HepG2 (cell line): Measurements from ENCODE around the gene ARMH4. TPM values are rescaled to one million over a fixed set of nuclear protein-coding genes. Genes with fewer than 3 reads are reported as not detected.

Source experiments
- ATAC-seq: fragments of 200-7000 bp; cut with Tn5 transposase; 3 replicates; pipeline ENCODE4 v1.9.1; 2020; ENCODE audit warnings: mild to moderate bottlenecking, moderate library complexity
- BruUV-seq: library from RNA; stranded (reverse); fragments of 400-500 nt; replicated peaks from 2 replicates; lab custom pipeline; 2021; lab: Mats Ljungman, UMichigan
- CTCF ChIA-PET: fragments of 300-600 bp; formaldehyde crosslinking; extraction: SDS; loops from one replicate; lab custom pipeline; 2021; ENCODE audit warnings: low total read pairs, inconsistent platforms, low intra/inter-chr PET ratio; lab: Yijun Ruan, JAX
- POLR2A ChIA-PET: fragments of 350-600 bp; sonication (Branson Sonifier 250); formaldehyde crosslinking; loops from one replicate; lab custom pipeline; 2020; ENCODE audit warnings: antibody characterized with exemption, inconsistent platforms; lab: Yijun Ruan, JAX
- DNase-seq: peaks from one replicate; pipeline ENCODE4 v3.0.0-alpha.2; 2015; ENCODE audit warnings: low spot score
- FAIRE-seq: peaks from 3 replicates; lab custom pipeline; 2011; peaks lifted over from hg19 to GRCh38; lab: Jason Lieb, UNC
- H2AFZ ChIP-seq: one replicate; pipeline ENCODE4 v1.6.1; 2011; ENCODE audit warnings: low read length, inconsistent platforms
- H3K27ac ChIP-seq: fragments of 300-600 bp; 3 replicates; pipeline ENCODE4 v1.8.0; 2011; ENCODE audit warnings: mixed run types, mild to moderate bottlenecking, mixed read lengths, low read length, inconsistent platforms; ENCODE audit not compliant: insufficient read depth; ENCODE audit errors: extremely low read length
- H3K27me3 ChIP-seq, 2 experiments: fragments of 200-600 bp in 1 of 2; 2 replicates in 1 of 2; 3 replicates in 1 of 2; pipeline versions ENCODE4 v1.6.0 to v1.8.0; 2011; ENCODE audit warnings: low read length in 2 of 2, mild to moderate bottlenecking in 2 of 2, moderate library complexity in 2 of 2, inconsistent platforms in 1 of 2; ENCODE audit not compliant: insufficient read depth in 2 of 2, control insufficient read depth in 1 of 2
- H3K36me3 ChIP-seq, 2 experiments: fragments of 200-600 bp in 1 of 2; replicated peaks in 1 of 2; 2 replicates in 1 of 2; 3 replicates in 1 of 2; pipeline versions ENCODE4 v1.5.1 to v1.8.0; 2011; ENCODE audit warnings: low read length in 2 of 2, inconsistent platforms in 1 of 2; ENCODE audit not compliant: insufficient read depth in 2 of 2, control insufficient read depth in 1 of 2
- H3K4me1 ChIP-seq: 2 replicates; pipeline ENCODE4 v1.5.1; 2012; ENCODE audit warnings: low read length, inconsistent platforms; ENCODE audit not compliant: insufficient read depth
- H3K4me2 ChIP-seq: 2 replicates; pipeline ENCODE4 v1.6.0; 2011; ENCODE audit warnings: low read depth, low read length, inconsistent platforms
- H3K4me3 ChIP-seq, 3 experiments: fragments of 200-600 bp in 1 of 3; sonication (generic), shearing (Covaris generic) in 1 of 3; replicated peaks in 1 of 3; 2 replicates each; pipeline ENCODE4 v1.5.1; 2011 to 2016; ENCODE audit warnings: low read length in 3 of 3, inconsistent platforms in 2 of 3, low read depth in 2 of 3, mild to moderate bottlenecking in 2 of 3, control low read depth in 1 of 3, mixed read lengths in 1 of 3; ENCODE audit not compliant: insufficient read depth in 1 of 3
- H3K79me2 ChIP-seq: one replicate; pipeline ENCODE4 v1.6.1; 2011; ENCODE audit warnings: low read length, inconsistent platforms; ENCODE audit not compliant: insufficient read depth
- H3K9ac ChIP-seq: 2 replicates; pipeline ENCODE4 v1.6.0; 2011; ENCODE audit warnings: mild to moderate bottlenecking, low read depth, low read length, inconsistent platforms; ENCODE audit not compliant: insufficient read depth
- H3K9me3 ChIP-seq: 2 replicates; pipeline ENCODE4 v1.5.1; 2012; ENCODE audit warnings: mild to moderate bottlenecking, low read length
- H4K20me1 ChIP-seq: 2 replicates; pipeline ENCODE4 v1.6.0; 2011; ENCODE audit warnings: inconsistent platforms, mild to moderate bottlenecking, low read length, moderate library complexity; ENCODE audit not compliant: insufficient read depth
- AGO1 ChIP-seq: fragments of 200-400 bp; formaldehyde crosslinking; IDR thresholded peaks from 2 replicates; pipeline ENCODE4 v1.6.1; 2017; ENCODE audit warnings: mild to moderate bottlenecking, low read depth, low read length, moderate library complexity; ENCODE audit not compliant: poor library complexity, severe bottlenecking
- MAFF ChIP-seq: IDR thresholded peaks from 2 replicates; pipeline ENCODE4 v1.6.1; 2011; ENCODE audit warnings: low read depth, low read length, improper control_type of control experiment
- MAFK ChIP-seq, 2 experiments: IDR thresholded peaks in 1 of 2; conservative IDR thresholded peaks in 1 of 2; 2 replicates each; pipeline ENCODE4 v1.6.1; 2011; ENCODE audit warnings: improper control_type of control experiment in 2 of 2, low read length in 2 of 2
- SPEN ChIP-seq: sonication (generic); formaldehyde crosslinking; IDR thresholded peaks from 2 replicates; pipeline ENCODE4 v1.5.1; 2020; ENCODE audit warnings: low read depth, mild to moderate bottlenecking, missing genetic modification reagents
- ZKSCAN8 ChIP-seq: IDR thresholded peaks from 2 replicates; pipeline ENCODE4 v1.6.1; 2016; ENCODE audit warnings: borderline replicate concordance, missing genetic modification reagents, missing compliant biosample characterization
- ZNF33A ChIP-seq: sonication (generic); formaldehyde crosslinking; IDR thresholded peaks from 2 replicates; pipeline ENCODE4 v1.5.1; 2020; ENCODE audit warnings: missing genetic modification reagents, mild to moderate bottlenecking, moderate library complexity, borderline replicate concordance
- ZNF382 ChIP-seq: sonication (generic); formaldehyde crosslinking; IDR thresholded peaks from 2 replicates; pipeline ENCODE4 v1.5.0; 2020; ENCODE audit warnings: missing genetic modification reagents, mild to moderate bottlenecking, borderline replicate concordance
- ZNF644 ChIP-seq: IDR thresholded peaks from 2 replicates; pipeline ENCODE4 v1.6.1; 2016; ENCODE audit warnings: low read depth
- ZNF75D ChIP-seq: sonication (generic); formaldehyde crosslinking; IDR thresholded peaks from 2 replicates; pipeline ENCODE4 v1.8.1; 2023; ENCODE audit warnings: missing genetic modification reagents, mild to moderate bottlenecking, borderline replicate concordance
- WGBS: methylation state at CpG from one replicate; pipeline ENCODE4 v1.1.6; 2017; ENCODE audit warnings: low lambda C conversion rate; 5-methylcytosine and 5-hydroxymethylcytosine counted together
- in situ Hi-C: cut with HindIII; loops from 2 replicates; pipeline ENCODE4 v1.10.0; 2017; ENCODE audit warnings: low pct_unique_long_range_greater_than_20kb; ENCODE audit not compliant: extremely low pct_ligation_motif_present
- intact Hi-C: fragments of 100-400 bp; cut with micrococcal nuclease; formaldehyde crosslinking; loops from one replicate; pipeline ENCODE4 v1.10.0; 2022; ENCODE audit not compliant: unreplicated experiment
- polyA plus RNA-seq, 8 experiments: library from polyadenylated mRNA; depleted of rRNA in 3 of 8; stranded (reverse) in 7 of 8; unstranded in 1 of 8; fragments of >200 nt; fragmentation: Illumina TruSeq in 4 of 8; extraction: Trizol in 4 of 8; gene quantifications; 2 replicates each; pipeline versions ENCODE4 v1.2.1 to v1.2.3, GENCODE V29; 2011 to 2016; ENCODE audit warnings: low read depth in 4 of 8, missing spikeins in 1 of 8, mixed read lengths in 1 of 8; ENCODE audit not compliant: insufficient read depth in 1 of 8
- total RNA-seq, 5 experiments: library from RNA; depleted of rRNA; stranded (reverse); fragments of >200 nt; fragmentation: Illumina TruSeq; extraction: Trizol; gene quantifications; 2 replicates each; pipeline ENCODE4 v1.2.3, GENCODE V29; 2016; ENCODE audit warnings: low read depth in 1 of 5
- TF ChIP-seq, protein P1 (sequence below): sonication (generic); formaldehyde crosslinking; IDR thresholded peaks from 2 replicates; pipeline ENCODE4 v1.4.0; 2020; ENCODE audit warnings: mild to moderate bottlenecking, missing genetic modification reagents
- TF ChIP-seq, protein P2 (sequence below): sonication (generic); formaldehyde crosslinking; IDR thresholded peaks from 2 replicates; pipeline ENCODE4 v1.9.0; 2021; ENCODE audit warnings: missing genetic modification reagents, mild to moderate bottlenecking, borderline replicate concordance
- TF ChIP-seq, protein P3 (sequence below): IDR thresholded peaks from 2 replicates; pipeline ENCODE4 v1.4.0; 2020; ENCODE audit warnings: mild to moderate bottlenecking, missing genetic modification reagents
- TF ChIP-seq, protein P4 (sequence below): sonication (generic); formaldehyde crosslinking; IDR thresholded peaks from 2 replicates; pipeline ENCODE4 v1.8.1; 2023; ENCODE audit warnings: mild to moderate bottlenecking, moderate library complexity, missing genetic modification reagents

Gene ARMH4
- total and polyA plus RNA-seq, 2 of the 13 experiments (the other 11 are each of a cell fraction or from before 2014, with no cell fraction given), result 0.02 to 0.18 TPM

DNA sequence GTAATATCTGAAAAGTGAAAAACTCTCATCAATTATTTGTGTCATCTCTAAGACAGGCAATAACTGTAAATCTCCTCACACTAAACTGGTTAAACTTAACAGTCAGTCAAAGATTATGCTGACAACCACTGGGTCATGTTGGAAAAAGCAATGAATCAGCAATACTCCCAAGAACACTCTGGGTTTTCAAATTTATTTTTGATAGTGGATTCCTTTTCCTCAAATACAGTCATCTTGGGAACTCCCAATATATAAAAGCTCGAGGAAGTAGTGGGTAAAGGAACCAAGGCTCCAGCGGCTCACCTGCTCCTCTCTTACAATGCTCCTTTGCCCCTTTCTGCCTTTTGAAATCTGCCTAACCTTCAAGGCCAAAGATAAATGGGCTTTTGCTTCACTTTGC is 70.0 kb downstream of the ARMH4 start:
- WGBS, result 0% methylated on average over 2 of the region's 2 CpGs
- POLR2A ChIA-PET, result no interaction called here
- H3K4me3 ChIP-seq, result no peak overlapping the region
- ATAC-seq, result no peak
- no peak for DNase-seq
- no peaks in the 10 kb centered on the region for H3K4me1 ChIP-seq
- in situ Hi-C loops (loop anchor here (10.0 kb wide), 1 partner anchor 597 kb away; no protein-coding TSS in a partner anchor), intact Hi-C loops (no loop called here)
- H3K79me2 ChIP-seq, result no peaks in the 10 kb centered on the region
- H3K27me3 ChIP-seq, result no peaks in the 10 kb centered on the region
- BruUV-seq, result no TSS peak
- TF ChIP-seq, protein P1, sequence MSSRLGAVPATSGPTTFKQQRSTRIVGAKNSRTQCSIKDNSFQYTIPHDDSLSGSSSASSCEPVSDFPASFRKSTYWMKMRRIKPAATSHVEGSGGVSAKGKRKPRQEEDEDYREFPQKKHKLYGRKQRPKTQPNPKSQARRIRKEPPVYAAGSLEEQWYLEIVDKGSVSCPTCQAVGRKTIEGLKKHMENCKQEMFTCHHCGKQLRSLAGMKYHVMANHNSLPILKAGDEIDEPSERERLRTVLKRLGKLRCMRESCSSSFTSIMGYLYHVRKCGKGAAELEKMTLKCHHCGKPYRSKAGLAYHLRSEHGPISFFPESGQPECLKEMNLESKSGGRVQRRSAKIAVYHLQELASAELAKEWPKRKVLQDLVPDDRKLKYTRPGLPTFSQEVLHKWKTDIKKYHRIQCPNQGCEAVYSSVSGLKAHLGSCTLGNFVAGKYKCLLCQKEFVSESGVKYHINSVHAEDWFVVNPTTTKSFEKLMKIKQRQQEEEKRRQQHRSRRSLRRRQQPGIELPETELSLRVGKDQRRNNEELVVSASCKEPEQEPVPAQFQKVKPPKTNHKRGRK (CRISPR knock-in tag), result no peak
- TF ChIP-seq AGO1 (no peak), SPEN (CRISPR knock-in tag) (no peak), MAFF (peak; percentile 61), ZNF382 (no peak), ZNF33A (CRISPR knock-in tag) (no peak), ZNF644 (no peak), MAFK (conservative IDR thresholded peaks at IDR 0.05 in 1 of 2, IDR thresholded peaks at IDR 0.05 in 1 of 2; ENCODE audit: low read length in 2 of 2) (peak in 1 of 2 experiments; percentile 81; a peak in 3 of 4 replicates), ZNF75D (CRISPR knock-in tag) (no peak), ZKSCAN8 (CRISPR knock-in tag) (no peak)
- TF ChIP-seq, protein P2, sequence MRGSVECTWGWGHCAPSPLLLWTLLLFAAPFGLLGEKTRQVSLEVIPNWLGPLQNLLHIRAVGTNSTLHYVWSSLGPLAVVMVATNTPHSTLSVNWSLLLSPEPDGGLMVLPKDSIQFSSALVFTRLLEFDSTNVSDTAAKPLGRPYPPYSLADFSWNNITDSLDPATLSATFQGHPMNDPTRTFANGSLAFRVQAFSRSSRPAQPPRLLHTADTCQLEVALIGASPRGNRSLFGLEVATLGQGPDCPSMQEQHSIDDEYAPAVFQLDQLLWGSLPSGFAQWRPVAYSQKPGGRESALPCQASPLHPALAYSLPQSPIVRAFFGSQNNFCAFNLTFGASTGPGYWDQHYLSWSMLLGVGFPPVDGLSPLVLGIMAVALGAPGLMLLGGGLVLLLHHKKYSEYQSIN (CRISPR knock-in tag), result no peak
- TF ChIP-seq, protein P3, sequence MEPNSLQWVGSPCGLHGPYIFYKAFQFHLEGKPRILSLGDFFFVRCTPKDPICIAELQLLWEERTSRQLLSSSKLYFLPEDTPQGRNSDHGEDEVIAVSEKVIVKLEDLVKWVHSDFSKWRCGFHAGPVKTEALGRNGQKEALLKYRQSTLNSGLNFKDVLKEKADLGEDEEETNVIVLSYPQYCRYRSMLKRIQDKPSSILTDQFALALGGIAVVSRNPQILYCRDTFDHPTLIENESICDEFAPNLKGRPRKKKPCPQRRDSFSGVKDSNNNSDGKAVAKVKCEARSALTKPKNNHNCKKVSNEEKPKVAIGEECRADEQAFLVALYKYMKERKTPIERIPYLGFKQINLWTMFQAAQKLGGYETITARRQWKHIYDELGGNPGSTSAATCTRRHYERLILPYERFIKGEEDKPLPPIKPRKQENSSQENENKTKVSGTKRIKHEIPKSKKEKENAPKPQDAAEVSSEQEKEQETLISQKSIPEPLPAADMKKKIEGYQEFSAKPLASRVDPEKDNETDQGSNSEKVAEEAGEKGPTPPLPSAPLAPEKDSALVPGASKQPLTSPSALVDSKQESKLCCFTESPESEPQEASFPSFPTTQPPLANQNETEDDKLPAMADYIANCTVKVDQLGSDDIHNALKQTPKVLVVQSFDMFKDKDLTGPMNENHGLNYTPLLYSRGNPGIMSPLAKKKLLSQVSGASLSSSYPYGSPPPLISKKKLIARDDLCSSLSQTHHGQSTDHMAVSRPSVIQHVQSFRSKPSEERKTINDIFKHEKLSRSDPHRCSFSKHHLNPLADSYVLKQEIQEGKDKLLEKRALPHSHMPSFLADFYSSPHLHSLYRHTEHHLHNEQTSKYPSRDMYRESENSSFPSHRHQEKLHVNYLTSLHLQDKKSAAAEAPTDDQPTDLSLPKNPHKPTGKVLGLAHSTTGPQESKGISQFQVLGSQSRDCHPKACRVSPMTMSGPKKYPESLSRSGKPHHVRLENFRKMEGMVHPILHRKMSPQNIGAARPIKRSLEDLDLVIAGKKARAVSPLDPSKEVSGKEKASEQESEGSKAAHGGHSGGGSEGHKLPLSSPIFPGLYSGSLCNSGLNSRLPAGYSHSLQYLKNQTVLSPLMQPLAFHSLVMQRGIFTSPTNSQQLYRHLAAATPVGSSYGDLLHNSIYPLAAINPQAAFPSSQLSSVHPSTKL (CRISPR knock-in tag), result no peak
- TF ChIP-seq, protein P4, sequence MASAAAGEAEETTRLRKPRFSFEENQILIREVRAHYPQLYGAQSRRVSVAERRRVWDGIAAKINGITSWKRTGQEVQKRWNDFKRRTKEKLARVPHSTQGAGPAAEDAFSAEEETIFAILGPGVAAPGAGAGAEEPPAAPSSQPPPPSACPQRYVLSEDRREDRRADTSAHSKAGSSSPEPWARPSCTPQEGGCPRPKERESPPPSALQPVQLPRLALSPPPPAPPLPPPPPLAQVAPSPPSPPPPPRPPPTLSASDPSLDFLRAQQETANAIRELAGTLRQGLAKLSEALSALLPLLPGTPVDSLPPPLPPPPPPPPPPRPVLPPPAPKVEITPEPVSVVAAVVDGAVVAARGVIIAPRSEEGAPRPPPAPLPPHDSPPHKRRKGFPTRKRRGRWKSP (CRISPR knock-in tag), result no peak
- H4K20me1 ChIP-seq, result no peaks in the 10 kb centered on the region
- no peaks in the 10 kb centered on the region for H3K36me3 ChIP-seq
- CTCF ChIA-PET, result no interaction called here
- H3K4me2 ChIP-seq, result no peak overlapping the region
- H2AFZ ChIP-seq, result no peak overlapping the region
- H3K9me3 ChIP-seq, result no peaks in the 10 kb centered on the region
- H3K27ac ChIP-seq, result no peak overlapping the region
- no peak overlapping the region for H3K9ac ChIP-seq
- no peak for FAIRE-seq
